A673 (cell line): ENCODE results near the gene PXT1.

Source experiments
- EZH2 ChIP-seq: fragments of 200-600 bp; sonication (generic); IDR thresholded peaks from 2 replicates; pipeline ENCODE4 v1.6.1; 2017; ENCODE audit warnings: borderline replicate concordance, low read depth, mild to moderate bottlenecking, mixed read lengths, antibody characterized with exemption, low read length; ENCODE audit not compliant: poor library complexity, severe bottlenecking
- TF ChIP-seq, protein P1 (sequence below): fragments of 300-800, 200-600 bp; sonication (generic); conservative IDR thresholded peaks from 2 replicates; pipeline ENCODE4 v1.5.1; 2017; ENCODE audit warnings: low read depth, mild to moderate bottlenecking, antibody characterized with exemption, low read length, moderate library complexity, mixed read lengths

DNA sequence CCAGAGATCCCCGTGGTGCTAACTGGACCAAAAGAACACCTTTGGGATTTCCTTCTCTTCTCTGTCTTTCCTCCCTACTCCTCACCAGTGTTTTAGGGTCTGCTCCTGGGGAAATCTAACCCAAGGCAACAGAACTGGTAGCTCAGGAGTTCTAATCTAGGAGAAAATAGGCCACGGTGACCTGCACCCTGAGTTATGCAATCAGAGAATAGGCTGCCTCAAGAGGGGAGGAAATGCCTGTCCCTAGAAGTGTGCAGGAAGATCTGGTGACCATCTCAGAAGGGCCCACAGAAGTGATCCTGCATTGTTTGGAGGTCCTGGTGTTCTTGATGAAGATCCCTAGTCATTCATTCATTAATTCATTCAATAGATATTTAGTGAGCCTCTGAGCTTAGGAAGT is 58.6 kb downstream of the PXT1 start:
- TF ChIP-seq EZH2: no peak
- TF ChIP-seq, protein P1, sequence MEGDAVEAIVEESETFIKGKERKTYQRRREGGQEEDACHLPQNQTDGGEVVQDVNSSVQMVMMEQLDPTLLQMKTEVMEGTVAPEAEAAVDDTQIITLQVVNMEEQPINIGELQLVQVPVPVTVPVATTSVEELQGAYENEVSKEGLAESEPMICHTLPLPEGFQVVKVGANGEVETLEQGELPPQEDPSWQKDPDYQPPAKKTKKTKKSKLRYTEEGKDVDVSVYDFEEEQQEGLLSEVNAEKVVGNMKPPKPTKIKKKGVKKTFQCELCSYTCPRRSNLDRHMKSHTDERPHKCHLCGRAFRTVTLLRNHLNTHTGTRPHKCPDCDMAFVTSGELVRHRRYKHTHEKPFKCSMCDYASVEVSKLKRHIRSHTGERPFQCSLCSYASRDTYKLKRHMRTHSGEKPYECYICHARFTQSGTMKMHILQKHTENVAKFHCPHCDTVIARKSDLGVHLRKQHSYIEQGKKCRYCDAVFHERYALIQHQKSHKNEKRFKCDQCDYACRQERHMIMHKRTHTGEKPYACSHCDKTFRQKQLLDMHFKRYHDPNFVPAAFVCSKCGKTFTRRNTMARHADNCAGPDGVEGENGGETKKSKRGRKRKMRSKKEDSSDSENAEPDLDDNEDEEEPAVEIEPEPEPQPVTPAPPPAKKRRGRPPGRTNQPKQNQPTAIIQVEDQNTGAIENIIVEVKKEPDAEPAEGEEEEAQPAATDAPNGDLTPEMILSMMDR: no peak
